OCI-LY7 (cell line): ENCODE measurements around the gene WNT10A. TPM values are rescaled to one million over a fixed set of nuclear protein-coding genes. Genes with fewer than 3 reads are reported as not detected.

Source experiments
- BruUV-seq: library from RNA; stranded (reverse); fragments of 400-500 nt; replicated peaks from 2 replicates; lab custom pipeline; 2021; lab: Mats Ljungman, UMichigan
- CTCF ChIA-PET: fragments of 300-600 bp; sonication (Branson Sonifier 250); formaldehyde crosslinking; loops from one replicate; lab custom pipeline; 2022; ENCODE audit warnings: antibody characterized with exemption; ENCODE audit not compliant: unreplicated experiment; lab: Charles Lee
- POLR2A ChIA-PET: fragments of 300-600 bp; sonication (Branson Sonifier 250); formaldehyde crosslinking; loops from one replicate; lab custom pipeline; 2022; ENCODE audit warnings: antibody characterized with exemption; lab: Charles Lee
- DNase-seq: peaks from one replicate; pipeline ENCODE4 v3.0.0-alpha.2; 2015; ENCODE audit warnings: low spot score
- H2AFZ ChIP-seq: fragments of 200-600 bp; sonication (generic), shearing (Covaris generic); 2 replicates; pipeline ENCODE4 v1.6.1; 2014; ENCODE audit warnings: mild to moderate bottlenecking, antibody characterized with exemption, low read length, moderate library complexity
- H3K27ac ChIP-seq: fragments of 200-600 bp; sonication (generic); 2 replicates; pipeline ENCODE4 v1.5.1; 2014; ENCODE audit warnings: mixed run types, low read depth, mild to moderate bottlenecking, moderate library complexity, low read length, inconsistent platforms; ENCODE audit not compliant: poor library complexity, severe bottlenecking
- H3K36me3 ChIP-seq: fragments of 200-600 bp; sonication (generic); 2 replicates; pipeline ENCODE4 v1.6.1; 2014; ENCODE audit warnings: mild to moderate bottlenecking, antibody characterized with exemption, low read length, moderate library complexity, mixed read lengths; ENCODE audit not compliant: insufficient read depth
- H3K4me1 ChIP-seq: fragments of 200-600 bp; sonication (generic); 2 replicates; pipeline ENCODE4 v1.5.1; 2014; ENCODE audit warnings: mild to moderate bottlenecking, low read length; ENCODE audit not compliant: insufficient read depth, poor library complexity, severe bottlenecking
- H3K4me2 ChIP-seq: fragments of 200-600 bp; sonication (generic); 2 replicates; pipeline ENCODE4 v1.6.1; 2014; ENCODE audit warnings: mild to moderate bottlenecking, low read length
- H3K4me3 ChIP-seq: fragments of 200-600 bp; sonication (generic); 2 replicates; pipeline ENCODE4 v1.5.1; 2014; ENCODE audit warnings: mild to moderate bottlenecking, low read depth, low read length; ENCODE audit not compliant: poor library complexity, severe bottlenecking
- H3K79me2 ChIP-seq: fragments of 200-600 bp; sonication (generic); 2 replicates; pipeline ENCODE4 v1.6.1; 2016; ENCODE audit warnings: low read depth, mild to moderate bottlenecking, low read length, moderate library complexity, mixed read lengths; ENCODE audit not compliant: insufficient read depth
- H3K9me2 ChIP-seq: fragments of 200-600 bp; sonication (generic); 2 replicates; pipeline ENCODE4 v1.6.1; 2016; ENCODE audit warnings: mild to moderate bottlenecking, low read length, mixed read lengths; ENCODE audit not compliant: insufficient read depth
- H3K9me3 ChIP-seq: fragments of 200-600 bp; sonication (generic); 2 replicates; pipeline ENCODE4 v1.6.1; 2014; ENCODE audit warnings: mild to moderate bottlenecking, mixed run types, low read length, mixed read lengths
- H4K20me1 ChIP-seq: fragments of 200-600 bp; sonication (generic); 2 replicates; pipeline ENCODE4 v1.6.1; 2014; ENCODE audit warnings: mild to moderate bottlenecking, antibody characterized with exemption, low read length, moderate library complexity, mixed read lengths; ENCODE audit not compliant: insufficient read depth
- EZH2phosphoT487 ChIP-seq: fragments of 200-600 bp; sonication (generic); IDR thresholded peaks from 2 replicates; pipeline ENCODE4 v1.6.1; 2018; ENCODE audit warnings: low read depth, borderline replicate concordance, mild to moderate bottlenecking, mixed run types, antibody characterized with exemption, low read length, moderate library complexity, mixed read lengths
- intact Hi-C: fragments of 100-400 bp; cut with micrococcal nuclease; formaldehyde crosslinking; loops from one replicate; pipeline ENCODE4 v1.10.0; 2022; ENCODE audit not compliant: unreplicated experiment
- total RNA-seq, 2 experiments: library from RNA; depleted of rRNA in 1 of 2; stranded (reverse); fragments of >200 nt in 1 of 2; shearing (Covaris generic) in 1 of 2; gene quantifications; 2 replicates each; pipeline ENCODE4 v1.2.3, GENCODE V29; 2014 to 2022
- TF ChIP-seq, protein P1 (sequence below): fragments of 200-600 bp; sonication (generic); conservative IDR thresholded peaks from 2 replicates; pipeline ENCODE4 v1.5.1; 2014; ENCODE audit warnings: mild to moderate bottlenecking, antibody characterized with exemption, low read length, moderate library complexity, mixed read lengths

The WNT10A gene
- total RNA-seq, 2 experiments from 2014 or later, result 5.5 to 11.4 TPM

DNA sequence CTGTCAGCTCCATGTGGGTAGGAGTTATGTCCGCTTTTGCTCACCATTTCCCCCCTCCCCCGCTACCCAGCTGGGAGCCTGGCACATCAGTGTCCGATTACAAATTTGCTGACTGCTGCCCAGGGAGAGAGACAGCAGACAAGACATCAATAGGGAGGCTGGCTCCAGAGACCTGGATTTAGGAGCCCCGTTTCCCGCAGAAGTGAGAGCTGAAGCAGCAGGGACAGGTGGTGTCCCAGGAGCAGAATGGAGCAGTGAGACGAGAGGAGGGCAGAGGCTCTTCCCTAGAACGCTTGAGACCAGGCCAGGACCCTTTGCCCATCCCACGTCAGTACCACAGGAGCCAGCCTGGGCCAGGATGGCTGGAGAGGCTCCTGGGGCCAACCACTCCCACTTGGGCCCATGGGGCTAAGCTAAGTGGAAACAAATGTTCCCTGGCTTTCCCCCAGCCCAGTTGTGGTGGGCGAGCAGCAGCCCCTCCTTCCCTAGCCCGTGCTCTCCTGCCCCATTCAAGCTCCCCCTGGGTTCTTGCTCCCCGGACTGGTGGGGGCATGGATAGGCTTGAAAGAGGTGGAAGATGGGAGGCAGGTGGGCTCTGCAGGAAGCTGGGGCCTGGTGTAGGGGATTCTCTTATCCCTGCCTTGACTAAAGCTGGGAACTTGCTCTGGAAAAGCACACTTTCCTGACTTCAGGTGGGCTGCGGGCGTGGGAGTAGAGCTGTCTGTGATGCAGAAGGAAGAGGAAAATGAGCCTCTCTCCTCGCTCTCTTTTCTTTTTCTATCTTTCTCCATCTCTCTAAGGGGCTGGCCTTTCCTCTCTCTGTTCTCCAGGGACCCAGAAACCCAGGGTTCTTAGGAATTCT, 25.1 kb upstream of the WNT10A start:
- no peaks in the 10 kb centered on the region for H3K9me2 ChIP-seq
- TF ChIP-seq, protein P1, sequence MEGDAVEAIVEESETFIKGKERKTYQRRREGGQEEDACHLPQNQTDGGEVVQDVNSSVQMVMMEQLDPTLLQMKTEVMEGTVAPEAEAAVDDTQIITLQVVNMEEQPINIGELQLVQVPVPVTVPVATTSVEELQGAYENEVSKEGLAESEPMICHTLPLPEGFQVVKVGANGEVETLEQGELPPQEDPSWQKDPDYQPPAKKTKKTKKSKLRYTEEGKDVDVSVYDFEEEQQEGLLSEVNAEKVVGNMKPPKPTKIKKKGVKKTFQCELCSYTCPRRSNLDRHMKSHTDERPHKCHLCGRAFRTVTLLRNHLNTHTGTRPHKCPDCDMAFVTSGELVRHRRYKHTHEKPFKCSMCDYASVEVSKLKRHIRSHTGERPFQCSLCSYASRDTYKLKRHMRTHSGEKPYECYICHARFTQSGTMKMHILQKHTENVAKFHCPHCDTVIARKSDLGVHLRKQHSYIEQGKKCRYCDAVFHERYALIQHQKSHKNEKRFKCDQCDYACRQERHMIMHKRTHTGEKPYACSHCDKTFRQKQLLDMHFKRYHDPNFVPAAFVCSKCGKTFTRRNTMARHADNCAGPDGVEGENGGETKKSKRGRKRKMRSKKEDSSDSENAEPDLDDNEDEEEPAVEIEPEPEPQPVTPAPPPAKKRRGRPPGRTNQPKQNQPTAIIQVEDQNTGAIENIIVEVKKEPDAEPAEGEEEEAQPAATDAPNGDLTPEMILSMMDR, result no peak
- no peak for TF ChIP-seq EZH2phosphoT487
- BruUV-seq, result no TSS peak
- no peaks in the 10 kb centered on the region for H3K9me3 ChIP-seq
- ChIA-PET POLR2A (no interaction called here), CTCF (no interaction called here)
- no peaks in the 10 kb centered on the region for H3K4me1 ChIP-seq
- H2AFZ ChIP-seq, result no peak overlapping the region
- intact Hi-C loops, result no loop called here
- no peak for DNase-seq
- no peak overlapping the region for H3K4me2 ChIP-seq
- H3K36me3 ChIP-seq, result no peaks in the 10 kb centered on the region
- no peaks in the 10 kb centered on the region for H4K20me1 ChIP-seq
- no peaks in the 10 kb centered on the region for H3K79me2 ChIP-seq
- H3K4me3 ChIP-seq, result no peak overlapping the region
- H3K27ac ChIP-seq, result no peak overlapping the region

DNA sequence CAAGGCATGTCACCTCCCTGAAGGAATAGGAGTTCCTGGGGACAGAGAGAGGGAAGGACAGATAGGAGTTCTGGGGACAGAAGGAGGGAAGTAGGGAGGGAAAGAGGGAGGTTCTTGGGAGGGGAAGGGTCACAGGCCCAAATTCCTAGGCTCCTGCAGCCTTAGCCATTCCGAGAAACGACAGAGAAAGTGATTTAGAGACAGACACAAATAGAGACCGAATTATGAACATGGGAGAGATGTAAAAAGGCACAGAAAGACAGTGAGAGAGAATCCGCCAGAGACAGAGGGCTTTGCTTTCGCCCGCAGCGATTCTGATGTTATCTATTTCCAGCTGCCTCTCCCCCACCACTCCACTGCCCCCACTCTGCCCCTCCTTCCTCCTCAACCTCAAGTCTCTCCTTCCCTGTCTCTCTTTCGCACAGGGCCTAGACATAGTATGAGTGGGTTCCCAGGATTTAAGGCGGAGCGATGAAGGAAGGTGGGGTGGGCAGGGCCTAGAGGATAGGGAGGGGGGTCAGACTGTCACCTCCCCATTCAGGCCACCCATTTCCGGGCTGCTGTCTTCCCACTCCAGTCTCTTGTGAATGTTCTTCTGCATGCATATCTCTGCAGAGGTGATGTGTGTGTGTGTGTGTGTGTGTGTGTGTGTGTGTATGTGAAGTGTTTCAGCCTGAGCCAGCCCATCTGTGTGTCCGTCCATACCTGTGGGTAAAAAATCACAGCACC, 24.3 kb upstream of the WNT10A start:
- BruUV-seq, result no TSS peak
- Histone ChIP-seq H3K9me2 (no peaks in the 10 kb centered on the region), H4K20me1 (no peaks in the 10 kb centered on the region), H2AFZ (no peak overlapping the region), H3K27ac (no peak overlapping the region), H3K4me2 (no peak overlapping the region), H3K36me3 (no peaks in the 10 kb centered on the region), H3K4me3 (no peak overlapping the region), H3K79me2 (no peaks in the 10 kb centered on the region), H3K4me1 (no peaks in the 10 kb centered on the region), H3K9me3 (no peaks in the 10 kb centered on the region)
- CTCF ChIA-PET, result no interaction called here
- POLR2A ChIA-PET, result no interaction called here
- DNase-seq, result no peak
- intact Hi-C loops, result no loop called here
- TF ChIP-seq, protein P1, result no peak
- no peak for TF ChIP-seq EZH2phosphoT487
